Loucy (cell line): ENCODE measurements around the gene SCNM1.

Experiments used
- H2AFZ ChIP-seq: fragments of 200-600 bp; sonication (generic); 2 replicates; pipeline ENCODE4 v1.6.0; 2016; ENCODE audit warnings: antibody characterized with exemption, mild to moderate bottlenecking, low read length, moderate library complexity
- H3F3A ChIP-seq: fragments of 200-600 bp; 2 replicates; pipeline ENCODE4 v1.6.0; 2016; ENCODE audit warnings: antibody characterized with exemption, low read depth, mild to moderate bottlenecking
- H3K27me3 ChIP-seq: fragments of 200-600 bp; sonication (generic); 2 replicates; pipeline ENCODE4 v1.6.1; 2014; ENCODE audit warnings: low read length, mild to moderate bottlenecking; ENCODE audit not compliant: insufficient read depth, poor library complexity, severe bottlenecking
- H3K36me3 ChIP-seq: fragments of 200-600 bp; sonication (generic); 2 replicates; pipeline ENCODE4 v1.6.1; 2016; ENCODE audit warnings: low read length; ENCODE audit not compliant: insufficient read depth
- H3K4me1 ChIP-seq: fragments of 200-600 bp; sonication (generic); 2 replicates; pipeline ENCODE4 v1.5.1; 2014; ENCODE audit warnings: low read length, mild to moderate bottlenecking; ENCODE audit not compliant: insufficient read depth, poor library complexity, severe bottlenecking
- H3K4me2 ChIP-seq: fragments of 200-600 bp; sonication (generic); 2 replicates; pipeline ENCODE4 v1.6.0; 2014; ENCODE audit warnings: antibody characterized with exemption, low read length, low read depth, mild to moderate bottlenecking; ENCODE audit not compliant: poor library complexity, severe bottlenecking
- H3K4me3 ChIP-seq: fragments of 200-600 bp; sonication (generic); 2 replicates; pipeline ENCODE4 v1.5.1; 2014; ENCODE audit warnings: low read length, mild to moderate bottlenecking, mixed read lengths; ENCODE audit not compliant: poor library complexity, severe bottlenecking
- H3K79me2 ChIP-seq: fragments of 200-600 bp; sonication (generic); 2 replicates; pipeline ENCODE4 v1.6.1; 2014; ENCODE audit warnings: low read length; ENCODE audit not compliant: insufficient read depth
- H3K9ac ChIP-seq: fragments of 200-600 bp; sonication (generic); 2 replicates; pipeline ENCODE4 v1.6.0; 2014; ENCODE audit warnings: mild to moderate bottlenecking, low read depth, low read length, moderate library complexity; ENCODE audit not compliant: poor library complexity, severe bottlenecking
- H3K9me2 ChIP-seq: fragments of 200-600 bp; sonication (generic); replicated peaks from 2 replicates; pipeline ENCODE4 v1.6.1; 2016; ENCODE audit warnings: low read depth, low read length, mixed read lengths
- H3K9me3 ChIP-seq: fragments of 200-600 bp; sonication (generic); 2 replicates; pipeline ENCODE4 v1.6.1; 2014; ENCODE audit warnings: mild to moderate bottlenecking, antibody characterized with exemption, low read length, low read depth; ENCODE audit not compliant: insufficient read depth
- H4K20me1 ChIP-seq: fragments of 200-600 bp; sonication (generic); 2 replicates; pipeline ENCODE4 v1.6.0; 2014; ENCODE audit warnings: antibody characterized with exemption, low read length, mild to moderate bottlenecking; ENCODE audit not compliant: insufficient read depth, poor library complexity, severe bottlenecking
- EZH2phosphoT487 ChIP-seq: fragments of 200-600 bp; IDR thresholded peaks from 2 replicates; pipeline ENCODE4 v1.6.1; 2018; ENCODE audit warnings: antibody characterized with exemption, mild to moderate bottlenecking, moderate library complexity, borderline replicate concordance
- TF ChIP-seq, protein P1 (sequence below): fragments of 200-600 bp; sonication (generic); conservative IDR thresholded peaks from 2 replicates; pipeline ENCODE4 v1.5.1; 2014; ENCODE audit warnings: mild to moderate bottlenecking, antibody characterized with exemption, low read length

The SCNM1 gene

DNA sequence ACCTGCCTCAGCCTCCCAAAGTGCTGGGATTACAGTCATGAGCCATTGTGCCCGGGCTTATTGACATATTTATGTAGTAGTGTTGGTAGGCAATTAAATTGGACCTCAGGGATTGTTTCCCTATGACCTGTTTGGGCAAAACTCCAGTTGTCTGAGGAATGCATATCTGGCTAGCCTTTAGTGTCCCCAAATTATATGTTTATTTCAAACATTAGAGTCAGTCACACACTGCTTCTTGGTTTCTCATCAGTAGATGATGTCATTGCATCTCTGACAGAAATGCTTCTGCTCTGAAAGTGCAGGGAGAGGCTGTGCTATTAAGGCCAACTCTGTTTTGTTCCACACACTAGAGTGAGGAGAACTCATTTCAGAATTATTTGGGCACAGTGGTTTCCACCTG, 44.9 kb downstream of the SCNM1 start:
- peaks cover 72% of the 10 kb centered on the region for H3K79me2 ChIP-seq
- peaks cover 29% of the 10 kb centered on the region for H4K20me1 ChIP-seq

DNA sequence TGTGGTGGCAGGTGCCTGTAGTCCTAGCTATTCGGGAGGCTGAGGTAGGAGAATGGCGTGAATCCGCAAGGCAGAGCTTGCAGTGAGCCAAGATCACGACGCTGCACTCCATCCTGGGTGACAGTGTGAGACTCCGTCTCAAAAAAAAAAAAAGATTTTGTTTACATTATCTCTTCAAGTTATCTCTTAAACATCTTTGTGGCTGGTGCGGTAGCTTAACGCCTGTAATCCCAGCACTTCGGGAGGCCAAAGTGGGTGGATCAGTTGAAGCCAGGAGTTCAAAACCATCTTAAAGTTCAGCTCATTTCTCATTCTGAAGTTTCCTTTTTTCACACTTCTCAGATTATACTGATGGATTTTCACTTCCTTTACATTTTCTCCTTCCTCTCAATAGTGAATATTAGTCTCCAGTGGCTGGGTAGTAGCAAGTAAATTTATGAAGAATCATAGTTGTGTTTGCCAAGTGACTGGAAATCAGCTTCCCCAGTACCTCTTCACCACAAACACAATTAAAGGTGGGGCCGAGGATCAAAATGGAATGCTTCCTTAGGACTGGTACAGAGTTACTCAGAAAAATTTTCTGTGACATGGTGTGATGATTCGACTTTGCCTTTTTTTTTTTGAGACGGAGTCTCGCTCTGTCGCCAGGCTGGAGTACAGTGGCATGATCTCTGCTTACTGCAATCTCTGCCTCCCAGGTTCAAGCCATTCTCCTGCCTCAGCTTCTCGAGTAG, 46.2 kb downstream of the SCNM1 start:
- no peaks in the 10 kb centered on the region for H3K9me2 ChIP-seq
- H3K36me3 ChIP-seq, result peaks cover 17% of the 10 kb centered on the region; the same call in 1 of the 2 replicates
- no peak overlapping the region for H3K4me2 ChIP-seq
- peaks cover 77% of the 10 kb centered on the region for H3K79me2 ChIP-seq
- no peak for TF ChIP-seq EZH2phosphoT487
- TF ChIP-seq, protein P1, sequence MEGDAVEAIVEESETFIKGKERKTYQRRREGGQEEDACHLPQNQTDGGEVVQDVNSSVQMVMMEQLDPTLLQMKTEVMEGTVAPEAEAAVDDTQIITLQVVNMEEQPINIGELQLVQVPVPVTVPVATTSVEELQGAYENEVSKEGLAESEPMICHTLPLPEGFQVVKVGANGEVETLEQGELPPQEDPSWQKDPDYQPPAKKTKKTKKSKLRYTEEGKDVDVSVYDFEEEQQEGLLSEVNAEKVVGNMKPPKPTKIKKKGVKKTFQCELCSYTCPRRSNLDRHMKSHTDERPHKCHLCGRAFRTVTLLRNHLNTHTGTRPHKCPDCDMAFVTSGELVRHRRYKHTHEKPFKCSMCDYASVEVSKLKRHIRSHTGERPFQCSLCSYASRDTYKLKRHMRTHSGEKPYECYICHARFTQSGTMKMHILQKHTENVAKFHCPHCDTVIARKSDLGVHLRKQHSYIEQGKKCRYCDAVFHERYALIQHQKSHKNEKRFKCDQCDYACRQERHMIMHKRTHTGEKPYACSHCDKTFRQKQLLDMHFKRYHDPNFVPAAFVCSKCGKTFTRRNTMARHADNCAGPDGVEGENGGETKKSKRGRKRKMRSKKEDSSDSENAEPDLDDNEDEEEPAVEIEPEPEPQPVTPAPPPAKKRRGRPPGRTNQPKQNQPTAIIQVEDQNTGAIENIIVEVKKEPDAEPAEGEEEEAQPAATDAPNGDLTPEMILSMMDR, result no peak
- H3K4me3 ChIP-seq, result no peak overlapping the region
- H4K20me1 ChIP-seq, result peaks cover 30% of the 10 kb centered on the region
- no peak overlapping the region for H3K9ac ChIP-seq
- no peak overlapping the region for H2AFZ ChIP-seq
- H3K4me1 ChIP-seq, result no peaks in the 10 kb centered on the region
- no peaks in the 10 kb centered on the region for H3K9me3 ChIP-seq
- no peaks in the 10 kb centered on the region for H3F3A ChIP-seq
- no peaks in the 10 kb centered on the region for H3K27me3 ChIP-seq

More for the DNA sequence above, 44.9 kb downstream of the SCNM1 start:
- Histone ChIP-seq H3K9me2 (no peaks in the 10 kb centered on the region), H3K4me2 (no peak overlapping the region), H3K4me3 (no peak overlapping the region), H3F3A (no peaks in the 10 kb centered on the region), H3K36me3 (peaks cover 25% of the 10 kb centered on the region; the same call in 1 of the 2 replicates), H3K9me3 (no peaks in the 10 kb centered on the region), H3K9ac (no peak overlapping the region), H2AFZ (no peak overlapping the region), H3K4me1 (peaks cover 3% of the 10 kb centered on the region), H3K27me3 (no peaks in the 10 kb centered on the region)
- TF ChIP-seq, protein P1, result no peak
- TF ChIP-seq EZH2phosphoT487, result no peak

DNA sequence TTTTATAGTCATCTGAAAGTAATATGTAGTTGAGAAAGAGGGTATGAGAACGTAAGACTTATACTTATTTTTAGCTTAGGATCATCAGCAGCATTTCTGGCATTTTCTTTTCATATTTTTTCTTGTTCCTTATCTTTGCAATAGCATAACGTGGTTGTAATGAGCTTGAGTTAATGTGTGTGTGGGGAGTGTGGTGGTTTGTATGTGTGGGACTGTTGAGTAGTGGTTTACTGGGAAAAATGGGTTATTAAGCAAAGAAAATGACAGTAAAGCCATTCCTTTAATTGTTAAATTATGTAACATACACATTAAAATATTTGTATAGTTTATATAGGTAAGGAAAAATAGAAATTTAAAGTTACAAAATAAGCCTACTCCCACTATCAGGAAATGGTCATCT, 47.6 kb downstream of the SCNM1 start:
- H3K9ac ChIP-seq, result no peak overlapping the region
- TF ChIP-seq, protein P1, result no peak
- TF ChIP-seq EZH2phosphoT487, result no peak
- H2AFZ ChIP-seq, result no peak overlapping the region
- no peaks in the 10 kb centered on the region for H3K9me3 ChIP-seq
- peaks cover 33% of the 10 kb centered on the region for H4K20me1 ChIP-seq
- H3K4me2 ChIP-seq, result peak overlapping the region; percentile 40
- H3K9me2 ChIP-seq, result no peaks in the 10 kb centered on the region
- H3K79me2 ChIP-seq, result peaks cover 81% of the 10 kb centered on the region
- peak overlapping the region; percentile 20 for H3K4me3 ChIP-seq
- H3K36me3 ChIP-seq, result peaks cover 8% of the 10 kb centered on the region; the same call in 1 of the 2 replicates
- H3K27me3 ChIP-seq, result no peaks in the 10 kb centered on the region
- H3F3A ChIP-seq, result no peaks in the 10 kb centered on the region
- no peaks in the 10 kb centered on the region for H3K4me1 ChIP-seq
